ENCODE measurements around the gene HSD17B2.

Gene HSD17B2

DNA sequence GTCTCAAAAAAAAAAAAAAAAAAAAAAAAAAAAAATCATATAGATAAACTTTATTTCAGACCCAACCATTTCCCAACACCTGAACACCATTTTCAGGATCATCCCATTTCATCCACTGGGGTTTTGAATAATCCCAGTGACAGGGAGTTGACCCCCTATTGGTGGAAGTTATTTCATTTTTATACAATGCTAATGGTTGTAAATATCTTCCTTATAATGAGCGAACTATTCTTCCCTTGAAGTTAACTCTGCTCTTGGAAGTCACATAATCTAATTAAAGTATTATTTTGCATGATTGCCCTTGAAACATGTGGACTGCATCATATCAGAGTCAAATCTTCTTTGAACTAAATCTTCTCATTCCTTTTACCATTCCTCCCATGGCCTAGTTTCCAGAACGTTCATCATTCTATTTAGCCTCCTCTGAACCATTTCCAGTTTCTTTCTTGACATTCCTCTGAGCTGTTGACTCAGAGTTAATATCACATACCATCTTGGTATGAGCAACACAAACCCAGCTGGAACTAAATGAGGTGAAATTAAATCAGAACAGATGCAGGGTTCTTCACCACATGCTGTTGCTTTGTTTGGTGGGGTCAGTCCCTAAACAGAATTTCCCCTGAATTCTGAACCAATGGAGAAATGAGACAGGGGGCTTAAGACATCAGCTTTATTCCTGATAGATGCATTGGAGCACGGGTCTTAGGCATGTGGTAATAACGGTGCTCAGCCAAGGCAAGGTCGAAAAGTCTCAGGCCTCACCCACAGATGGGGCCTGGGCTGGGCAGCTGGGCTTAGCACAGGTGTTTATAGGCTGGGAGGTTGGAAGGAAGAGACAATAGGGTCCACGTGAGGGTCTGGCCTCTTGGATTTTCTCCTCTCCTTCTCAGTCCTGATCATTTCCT is 8.9 kb downstream of the HSD17B2 start:
- TF ChIP-seq ZNF384 (IDR thresholded peaks at IDR 0.05) (no peak), CTBP1 (IDR thresholded peaks at IDR 0.05; ENCODE audit: borderline replicate concordance) (no peak), TARDBP (IDR thresholded peaks at IDR 0.05) (no peak), ARNT (IDR thresholded peaks at IDR 0.05) (no peak), FOXM1 (IDR thresholded peaks at IDR 0.05; ENCODE audit: borderline replicate concordance) (no peak), LEF1 (IDR thresholded peaks at IDR 0.05; ENCODE audit: borderline replicate concordance) (no peak), BHLHE40 (IDR thresholded peaks at IDR 0.05; ENCODE audit: borderline replicate concordance) (no peak), ELF4 (IDR thresholded peaks at IDR 0.05) (no peak), HDGF (IDR thresholded peaks at IDR 0.05; ENCODE audit: borderline replicate concordance) (no peak), L3MBTL2 (conservative IDR thresholded peaks at IDR 0.05) (no peak), FOXA1 (IDR thresholded peaks at IDR 0.05) (no peak), NFRKB (IDR thresholded peaks at IDR 0.05) (no peak)
- ChIA-PET CTCF (no interaction called here), POLR2A (no interaction called here)
- DNase-seq (ENCODE audit: extremely low spot score), result no peak

DNA sequence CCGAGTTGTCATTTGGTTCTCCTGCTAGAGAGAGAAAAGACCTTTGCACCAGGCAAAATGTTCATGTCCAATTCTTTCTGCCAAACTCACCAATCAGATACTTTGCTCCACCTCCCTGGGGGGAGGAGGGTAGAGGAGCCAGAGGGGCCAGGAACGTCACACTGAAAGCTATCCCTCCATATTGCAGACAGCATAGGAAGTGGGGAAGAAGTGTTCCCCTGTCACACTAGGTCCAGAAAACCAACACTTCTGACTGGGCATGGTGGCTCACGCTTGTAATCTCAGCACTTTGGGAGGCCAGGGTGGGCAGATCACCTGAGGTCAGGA is 9.5 kb downstream of the HSD17B2 start:
- CTCF ChIA-PET, result interaction anchor here (1.0 kb wide), 1 partner anchor 17 kb away, joined by 3 read pairs; no protein-coding TSS in a partner anchor
- POLR2A ChIA-PET, result no interaction called here
- no peak for DNase-seq (ENCODE audit: extremely low spot score)
- no peak for TF ChIP-seq SUZ12 (IDR thresholded peaks at IDR 0.05)
- no peak for TF ChIP-seq FOXM1 (IDR thresholded peaks at IDR 0.05; ENCODE audit: borderline replicate concordance)
- TF ChIP-seq L3MBTL2 (conservative IDR thresholded peaks at IDR 0.05), result no peak
- TF ChIP-seq NFRKB (IDR thresholded peaks at IDR 0.05), result no peak
- TF ChIP-seq PKNOX1 (IDR thresholded peaks at IDR 0.05), result no peak
- TF ChIP-seq CTBP1 (IDR thresholded peaks at IDR 0.05; ENCODE audit: borderline replicate concordance), result no peak
- TF ChIP-seq FOXA1 (IDR thresholded peaks at IDR 0.05), result no peak
- TF ChIP-seq TARDBP (IDR thresholded peaks at IDR 0.05), result no peak
- no peak for TF ChIP-seq BHLHE40 (IDR thresholded peaks at IDR 0.05; ENCODE audit: borderline replicate concordance)
- TF ChIP-seq ARNT (IDR thresholded peaks at IDR 0.05), result no peak
- no peak for TF ChIP-seq LEF1 (IDR thresholded peaks at IDR 0.05; ENCODE audit: borderline replicate concordance)
- no peak for TF ChIP-seq FOXK2 (IDR thresholded peaks at IDR 0.05)
- TF ChIP-seq SP1 (IDR thresholded peaks at IDR 0.05), result no peak
- no peak for TF ChIP-seq ZNF384 (IDR thresholded peaks at IDR 0.05)

GRCh38 chr16:82045465-82045864 is 10.4 kb downstream of the HSD17B2 start:
- no peak for DNase-seq (ENCODE audit: extremely low spot score)
- CTCF ChIA-PET, result interaction anchor here (1.0 kb wide), 1 partner anchor 16 kb away, joined by 3 read pairs; no protein-coding TSS in a partner anchor
- TF ChIP-seq SUZ12 (IDR thresholded peaks at IDR 0.05), result no peak
- TF ChIP-seq FOXM1 (IDR thresholded peaks at IDR 0.05; ENCODE audit: borderline replicate concordance), result no peak
- TF ChIP-seq TARDBP (IDR thresholded peaks at IDR 0.05), result no peak
- TF ChIP-seq NFRKB (IDR thresholded peaks at IDR 0.05), result no peak
- TF ChIP-seq LEF1 (IDR thresholded peaks at IDR 0.05; ENCODE audit: borderline replicate concordance), result no peak
- no peak for TF ChIP-seq FOXK2 (IDR thresholded peaks at IDR 0.05)
- no peak for TF ChIP-seq CTBP1 (IDR thresholded peaks at IDR 0.05; ENCODE audit: borderline replicate concordance)
- no peak for TF ChIP-seq ELF4 (IDR thresholded peaks at IDR 0.05)
- TF ChIP-seq SP1 (IDR thresholded peaks at IDR 0.05), result no peak
- TF ChIP-seq PKNOX1 (IDR thresholded peaks at IDR 0.05), result no peak
- no peak for TF ChIP-seq ZNF384 (IDR thresholded peaks at IDR 0.05)
- no peak for TF ChIP-seq L3MBTL2 (conservative IDR thresholded peaks at IDR 0.05)
- no peak for TF ChIP-seq FOXA1 (IDR thresholded peaks at IDR 0.05)
- no peak for TF ChIP-seq HDGF (IDR thresholded peaks at IDR 0.05; ENCODE audit: borderline replicate concordance)
- TF ChIP-seq BHLHE40 (IDR thresholded peaks at IDR 0.05; ENCODE audit: borderline replicate concordance), result no peak
- TF ChIP-seq ARNT (IDR thresholded peaks at IDR 0.05), result no peak
- POLR2A ChIA-PET, result no interaction called here

GRCh38 chr16:82046541-82046940 is 11.5 kb downstream of the HSD17B2 start:
- POLR2A ChIA-PET, result no interaction called here

More at GRCh38 chr16:82046541-82046940, 11.5 kb downstream of the HSD17B2 start:
- CTCF ChIA-PET, result interaction anchor here (0.6 kb wide), 1 partner anchor 12 kb away, joined by 3 read pairs; the partner anchor contains the start of gene HSD17B2
- no peak for DNase-seq (ENCODE audit: extremely low spot score)
- TF ChIP-seq CTBP1 (IDR thresholded peaks at IDR 0.05; ENCODE audit: borderline replicate concordance) (no peak), BHLHE40 (IDR thresholded peaks at IDR 0.05; ENCODE audit: borderline replicate concordance) (no peak), LEF1 (IDR thresholded peaks at IDR 0.05; ENCODE audit: borderline replicate concordance) (no peak), NFRKB (IDR thresholded peaks at IDR 0.05) (no peak), FOXK2 (IDR thresholded peaks at IDR 0.05) (no peak), HDGF (IDR thresholded peaks at IDR 0.05; ENCODE audit: borderline replicate concordance) (no peak), ELF4 (IDR thresholded peaks at IDR 0.05) (no peak), SP1 (IDR thresholded peaks at IDR 0.05) (no peak), ZNF384 (IDR thresholded peaks at IDR 0.05) (no peak), TARDBP (IDR thresholded peaks at IDR 0.05) (no peak), FOXM1 (IDR thresholded peaks at IDR 0.05; ENCODE audit: borderline replicate concordance) (no peak), L3MBTL2 (conservative IDR thresholded peaks at IDR 0.05) (no peak), FOXA1 (IDR thresholded peaks at IDR 0.05) (no peak), PKNOX1 (IDR thresholded peaks at IDR 0.05) (no peak), SUZ12 (IDR thresholded peaks at IDR 0.05) (no peak), ARNT (IDR thresholded peaks at IDR 0.05) (no peak)
